Ishikawa (cell line): ENCODE results near the gene LRR1.

Experiments
- CEBPB ChIP-seq: IDR thresholded peaks from 2 replicates; pipeline ENCODE4 v1.6.1; 2012
- EGR1 ChIP-seq: IDR thresholded peaks from 2 replicates; pipeline ENCODE4 v1.6.1; 2012
- EP300 ChIP-seq: IDR thresholded peaks from 2 replicates; pipeline ENCODE4 v1.6.1; 2012; ENCODE audit warnings: borderline replicate concordance
- FOXM1 ChIP-seq: IDR thresholded peaks from 2 replicates; pipeline ENCODE4 v1.6.1; 2012; ENCODE audit warnings: low read depth, borderline replicate concordance
- MAX ChIP-seq: IDR thresholded peaks from 2 replicates; pipeline ENCODE4 v1.6.1; 2012
- NFIC ChIP-seq: IDR thresholded peaks from 2 replicates; pipeline ENCODE4 v1.6.1; 2012
- RAD21 ChIP-seq: IDR thresholded peaks from 2 replicates; pipeline ENCODE4 v1.6.1; 2012; ENCODE audit warnings: low read depth
- REST ChIP-seq: IDR thresholded peaks from 2 replicates; pipeline ENCODE4 v1.6.1; 2012; ENCODE audit warnings: low read depth, mild to moderate bottlenecking
- TAF1 ChIP-seq: IDR thresholded peaks from 2 replicates; pipeline ENCODE4 v1.6.1; 2012; ENCODE audit warnings: low read depth, mild to moderate bottlenecking
- YY1 ChIP-seq: IDR thresholded peaks from 2 replicates; pipeline ENCODE4 v1.6.1; 2012; ENCODE audit warnings: low read depth

GRCh38 chr14:49586673-49587460 is 11.9 kb upstream of the LRR1 start:
- no peak for TF ChIP-seq EP300
- TF ChIP-seq CEBPB = no peak
- peak; percentile 36 for TF ChIP-seq RAD21
- 0 out of 2 replicates have a peak, but pooled peaks have one; percentile 21 for TF ChIP-seq YY1
- no peak for TF ChIP-seq TAF1
- no peak for TF ChIP-seq REST
- no peak for TF ChIP-seq MAX
- TF ChIP-seq NFIC = no peak
- TF ChIP-seq EGR1 = no peak
- no peak for TF ChIP-seq FOXM1
